K562 (cell line): ENCODE results near the gene PPIL6. TPM values are rescaled to one million over a fixed set of nuclear protein-coding genes. Genes with fewer than 3 reads are reported as not detected.

Source experiments
- ATF1 ChIP-seq, 2 experiments: fragments of 450-650 bp in 1 of 2; IDR thresholded peaks; 2 replicates each; pipeline ENCODE4 v1.6.1; 2016; ENCODE audit warnings: missing compliant biosample characterization in 1 of 2, missing genetic modification characterization in 1 of 2
- GABPA ChIP-seq: fragments of 200-800 bp; sonication (Bioruptor generic); conservative IDR thresholded peaks from 2 replicates; pipeline ENCODE4 v1.6.1; 2016; ENCODE audit warnings: low read depth, missing genetic modification characterization, missing compliant biosample characterization
- MXI1 ChIP-seq: IDR thresholded peaks from 2 replicates; pipeline ENCODE4 v1.6.1; 2011; ENCODE audit warnings: low read depth, mild to moderate bottlenecking, improper control_type of control experiment, low read length
- MYC ChIP-seq, 2 experiments: fragments of 250-450 bp in 1 of 2; sonication (Bioruptor Pico) in 1 of 2; IDR thresholded peaks; 2 replicates each; pipeline versions ENCODE4 v1.5.1 to v1.6.1; 2012 to 2021; ENCODE audit warnings: low read depth in 2 of 2, borderline replicate concordance in 1 of 2, improper control_type of control experiment in 1 of 2, low read length in 1 of 2, mild to moderate bottlenecking in 1 of 2, moderate library complexity in 1 of 2
- POLR2AphosphoS5 ChIP-seq: IDR thresholded peaks from 2 replicates; pipeline ENCODE4 v1.6.1; 2011; ENCODE audit warnings: mild to moderate bottlenecking, low read depth, low read length, moderate library complexity; ENCODE audit not compliant: control insufficient read depth, insufficient read depth
- RBM34 ChIP-seq: fragments of 200-400 bp; formaldehyde crosslinking; IDR thresholded peaks from 2 replicates; pipeline ENCODE4 v1.6.1; 2018; ENCODE audit warnings: low read length, borderline replicate concordance; ENCODE audit not compliant: insufficient read depth
- SP1 ChIP-seq: sonication (generic); formaldehyde crosslinking; IDR thresholded peaks from 2 replicates; pipeline ENCODE4 v1.8.1; 2022; ENCODE audit warnings: mild to moderate bottlenecking, missing genetic modification reagents
- TOE1 ChIP-seq, 2 experiments: fragments of 450-650 bp in 1 of 2; sonication (generic) in 1 of 2; formaldehyde crosslinking in 1 of 2; IDR thresholded peaks; 2 replicates each; pipeline versions ENCODE4 v1.7.1 to v1.8.0; 2016 to 2022; ENCODE audit warnings: borderline replicate concordance in 2 of 2, mild to moderate bottlenecking in 2 of 2, antibody characterized with exemption in 1 of 2, inconsistent platforms in 1 of 2, low read depth in 1 of 2, missing genetic modification reagents in 1 of 2, moderate library complexity in 1 of 2
- TRIM25 ChIP-seq: fragments of 450-650 bp; IDR thresholded peaks from 2 replicates; pipeline ENCODE4 v1.7.0; 2016; ENCODE audit warnings: borderline replicate concordance
- VEZF1 ChIP-seq: fragments of 200-800 bp; sonication (Bioruptor generic); IDR thresholded peaks from 2 replicates; pipeline ENCODE4 v1.6.1; 2017; ENCODE audit warnings: missing genetic modification characterization, missing compliant biosample characterization
- ZNF232 ChIP-seq: sonication (generic); formaldehyde crosslinking; IDR thresholded peaks from 2 replicates; pipeline ENCODE4 v1.8.0; 2022; ENCODE audit warnings: mild to moderate bottlenecking, missing genetic modification reagents
- ZNF263 ChIP-seq: sonication (generic); formaldehyde crosslinking; IDR thresholded peaks from 2 replicates; pipeline ENCODE4 v1.8.0; 2022; ENCODE audit warnings: mild to moderate bottlenecking, missing genetic modification reagents, borderline replicate concordance
- ZNF282 ChIP-seq: sonication (generic); formaldehyde crosslinking; IDR thresholded peaks from 2 replicates; pipeline ENCODE4 v1.8.1; 2023; ENCODE audit warnings: missing genetic modification reagents
- ZNF561 ChIP-seq: fragments of 450-650 bp; formaldehyde crosslinking; conservative IDR thresholded peaks from 2 replicates; pipeline ENCODE4 v1.4.0; 2020; ENCODE audit warnings: mild to moderate bottlenecking, moderate library complexity
- polyA plus RNA-seq, 8 experiments: library from polyadenylated mRNA; depleted of rRNA in 4 of 8; stranded (reverse) in 5 of 8; unstranded in 3 of 8; fragments of >200 nt; fragmentation: Nextera tagmentation in 2 of 8; fragmentation: Illumina TruSeq in 1 of 8; extraction: Ambion mirVana in 2 of 8; extraction: Trizol in 1 of 8; gene quantifications; 2 replicates each; pipeline versions ENCODE4 v1.2.1 to v1.2.3, GENCODE V29; 2011 to 2014; ENCODE audit warnings: inconsistent platforms in 1 of 8, missing spikeins in 1 of 8
- total RNA-seq, 7 experiments: library from RNA; depleted of rRNA in 6 of 7; stranded (reverse); fragments of >200 nt in 6 of 7; fragmentation: Illumina TruSeq in 2 of 7; extraction: Trizol in 2 of 7; gene quantifications; 2 replicates each; pipeline versions ENCODE4 v1.2.1 to v1.2.3, GENCODE V29; 2011 to 2021; ENCODE audit warnings: low replicate concordance in 1 of 7

PPIL6 gene
- total and polyA plus RNA-seq, 9 of the 15 experiments (the other 6 are each of a cell fraction or from before 2014, with no cell fraction given): 0.03 to 0.98 (median 0.41) TPM; not detected in 1

- TF ChIP-seq VEZF1: peak; percentile 88
- TF ChIP-seq SP1: peak; percentile 64
- no peak for TF ChIP-seq TRIM25
- peak; percentile 64 for TF ChIP-seq POLR2AphosphoS5
- TF ChIP-seq TOE1 (IDR thresholded peaks at IDR 0.05; ENCODE audit: borderline replicate concordance): peak; percentile 78; the same call in 1 of the 2 replicates
- 0 out of 2 replicates have a peak, but pooled peaks have one; percentile 32 for TF ChIP-seq TOE1 (CRISPR knock-in tag; IDR thresholded peaks at IDR 0.05; ENCODE audit: borderline replicate concordance, low read depth)
- TF ChIP-seq ZNF561: no peak
- 0 out of 2 replicates have a peak, but pooled peaks have one; percentile 39 for TF ChIP-seq ZNF282 (CRISPR knock-in tag)
- TF ChIP-seq MXI1: peak; percentile 70
- peak; percentile 48 for TF ChIP-seq GABPA (tag)
- peak; percentile 91 for TF ChIP-seq ZNF232
- TF ChIP-seq RBM34: 0 out of 2 replicates have a peak, but pooled peaks have one; percentile 44
- peak; percentile 75 for TF ChIP-seq MYC (IDR thresholded peaks at IDR 0.05; ENCODE audit: low read depth, low read length)
- no peak for TF ChIP-seq MYC (CRISPR knock-in tag; IDR thresholded peaks at IDR 0.05; ENCODE audit: borderline replicate concordance, low read depth)
- no peak for TF ChIP-seq ATF1 (CRISPR knock-in tag; IDR thresholded peaks at IDR 0.05)
- TF ChIP-seq ATF1 (tag; IDR thresholded peaks at IDR 0.05): peak; percentile 40; the same call in 1 of the 2 replicates
- no peak for TF ChIP-seq ZNF263 (CRISPR knock-in tag)
Measured at GRCh38 chr6:109440331-109441068, at the start of gene PPIL6, which contains the start of gene SMPD2 (continued).
